NCI-H524 treated with DMSO at 0.1 percent for 48 hours (cell line): ENCODE results near the gene APH1B.

ENCODE experiments used
- DNase-seq: peaks from one replicate; lab custom pipeline; 2025; lab: John Stamatoyannopoulos, UW

The APH1B gene

DNA sequence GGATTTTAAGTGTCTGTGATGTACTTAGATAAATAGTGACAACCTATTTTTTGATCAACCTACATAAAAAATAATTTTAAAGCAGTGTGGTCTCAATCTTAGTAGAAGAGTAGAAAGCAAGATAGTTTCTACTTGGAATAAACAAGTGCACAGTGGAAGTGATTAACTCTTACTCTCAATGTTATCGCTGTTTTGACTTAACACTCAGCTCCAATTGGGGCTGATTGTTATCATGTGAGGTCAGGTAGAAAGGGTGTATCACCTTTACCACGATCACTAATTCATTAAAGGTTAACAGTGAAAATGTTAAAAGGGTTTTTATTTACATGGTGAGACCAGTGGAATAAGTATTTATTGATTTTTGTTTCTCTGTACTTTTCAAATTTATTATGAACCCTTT is 22.4 kb upstream of the APH1B start:
- DNase-seq: no peak

DNA sequence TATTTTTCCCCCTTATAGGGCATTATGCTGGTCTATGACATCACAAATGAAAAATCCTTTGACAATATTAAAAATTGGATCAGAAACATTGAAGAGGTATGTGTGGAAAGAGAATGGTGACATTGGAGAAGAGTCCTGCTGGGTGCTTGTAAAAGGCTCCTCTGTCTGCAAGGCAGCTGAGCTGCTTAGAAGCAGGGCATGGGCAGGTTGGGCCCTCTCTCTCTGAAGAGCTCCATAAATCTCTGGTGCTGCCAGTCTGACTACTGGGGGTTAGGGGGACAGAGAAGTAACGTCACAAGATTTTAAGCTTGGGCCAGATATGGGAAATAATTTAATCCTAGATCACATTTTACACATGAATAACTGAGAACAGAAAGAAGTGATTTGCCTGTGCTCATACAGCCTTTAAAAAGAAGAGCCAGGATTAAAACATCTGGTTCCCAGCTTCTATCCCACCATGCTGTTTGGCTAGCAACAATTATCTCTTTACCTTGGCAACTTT is 21.9 kb upstream of the APH1B start:
- DNase-seq: no peak

DNA sequence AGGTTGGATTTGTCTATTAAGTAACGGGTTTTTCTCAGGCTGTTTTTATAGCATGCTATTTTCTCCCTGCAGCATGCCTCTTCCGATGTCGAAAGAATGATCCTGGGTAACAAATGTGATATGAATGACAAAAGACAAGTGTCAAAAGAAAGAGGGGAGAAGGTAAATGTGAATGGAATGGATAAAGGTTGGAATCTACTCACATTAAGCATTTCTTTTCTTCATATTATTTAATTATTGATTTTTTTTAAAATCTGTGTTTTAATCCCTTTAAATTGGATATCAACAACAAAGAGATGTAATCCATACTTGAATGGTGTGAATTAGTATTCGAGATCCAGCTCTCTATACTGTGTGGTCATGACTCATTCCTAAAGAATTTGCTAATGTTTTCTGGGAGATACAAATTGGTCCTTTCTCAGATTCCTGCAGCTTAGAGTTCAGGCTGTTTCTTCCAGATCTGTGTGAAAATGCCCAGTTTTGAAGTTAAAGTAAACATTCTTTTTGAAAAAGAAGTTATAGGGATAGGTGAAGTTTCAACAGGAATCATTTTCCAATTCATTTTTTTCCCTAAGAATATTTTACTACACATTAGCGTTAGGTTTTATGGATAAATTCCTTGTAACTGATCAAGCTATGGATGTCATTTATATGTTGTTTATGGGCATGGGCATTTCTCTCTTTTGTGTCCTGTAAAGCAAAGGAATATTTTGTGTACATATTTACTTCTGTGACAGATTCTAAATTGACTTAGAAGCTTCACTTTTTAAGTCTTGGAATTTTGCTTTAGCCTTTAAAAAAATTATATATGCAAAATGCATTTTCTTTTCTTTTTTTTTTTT is 20.8 kb upstream of the APH1B start:
- DNase-seq: no peak

DNA sequence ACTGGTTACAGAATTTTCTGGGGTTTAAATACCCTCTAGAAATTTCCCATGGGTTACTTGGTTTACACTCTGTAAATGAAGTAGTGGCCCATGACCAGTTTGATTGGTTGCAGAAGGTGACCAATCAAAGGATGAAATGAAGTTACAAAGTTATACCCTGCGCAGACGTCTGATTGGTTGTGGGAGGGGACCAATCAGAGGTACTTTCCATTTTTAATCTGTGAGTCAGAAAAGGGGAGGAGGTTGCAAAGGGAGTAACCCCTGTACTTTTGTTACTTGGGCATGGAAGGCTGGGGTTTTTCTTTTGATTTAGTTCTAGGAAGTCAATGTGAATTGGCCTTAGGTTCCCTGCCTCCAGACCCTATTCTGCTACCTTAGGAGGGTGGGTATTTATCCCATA is 18.7 kb upstream of the APH1B start:
- DNase-seq: no peak

DNA sequence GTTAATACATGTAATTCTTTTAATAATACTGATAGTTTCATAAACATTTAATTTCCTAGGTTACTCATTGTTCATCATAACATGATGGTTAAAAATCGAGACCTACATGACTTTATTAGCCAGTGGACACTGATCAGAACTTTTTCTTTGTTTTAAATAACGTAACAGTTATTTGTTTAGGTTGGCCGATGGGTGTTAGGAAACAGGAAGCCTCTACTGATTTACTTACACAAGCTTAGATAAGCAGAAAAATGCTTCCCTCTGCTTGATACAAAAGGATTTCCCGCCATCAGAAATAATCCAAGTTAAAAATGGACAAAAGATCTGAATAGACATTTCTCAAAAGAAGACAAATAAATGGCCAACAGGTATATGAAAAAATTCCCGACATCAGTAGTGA is 16.6 kb upstream of the APH1B start:
- DNase-seq: no peak

DNA sequence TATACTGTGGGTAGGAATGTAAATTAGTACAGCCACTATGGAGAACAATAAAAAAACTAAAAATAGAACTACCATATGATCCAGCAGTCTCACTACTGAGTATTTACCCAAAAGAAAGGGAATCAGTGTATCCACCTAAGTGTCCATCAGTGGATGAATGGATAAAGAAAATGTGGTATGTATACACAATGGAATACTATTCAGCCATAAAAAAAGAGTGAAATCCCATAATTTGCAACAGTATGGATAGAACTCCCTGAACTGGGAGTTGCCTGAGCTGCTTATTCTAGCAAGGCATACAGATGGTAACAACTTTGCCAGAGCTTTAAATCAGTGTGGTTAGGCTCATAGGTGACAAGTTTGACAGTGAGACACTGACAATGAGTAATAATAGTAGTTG is 16.1 kb upstream of the APH1B start:
- DNase-seq: no peak

DNA sequence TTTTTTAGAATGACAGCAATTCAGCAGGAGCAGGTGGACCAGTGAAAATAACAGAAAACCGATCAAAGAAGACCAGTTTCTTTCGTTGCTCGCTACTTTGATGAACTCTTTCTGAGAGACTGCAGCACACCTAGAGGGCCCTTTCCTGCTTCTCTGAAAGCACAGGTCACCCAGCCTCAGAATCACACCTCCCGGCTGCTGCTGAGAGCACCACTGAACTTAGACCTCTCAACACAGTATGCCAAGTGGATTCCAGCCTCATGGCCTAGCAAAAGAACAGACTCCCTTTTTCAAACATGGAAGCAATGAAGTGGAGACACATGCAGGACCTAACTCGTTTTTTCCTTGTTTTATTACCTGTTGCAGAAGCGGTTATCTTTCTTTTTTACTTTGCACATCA is 13.9 kb upstream of the APH1B start:
- DNase-seq: no peak

DNA sequence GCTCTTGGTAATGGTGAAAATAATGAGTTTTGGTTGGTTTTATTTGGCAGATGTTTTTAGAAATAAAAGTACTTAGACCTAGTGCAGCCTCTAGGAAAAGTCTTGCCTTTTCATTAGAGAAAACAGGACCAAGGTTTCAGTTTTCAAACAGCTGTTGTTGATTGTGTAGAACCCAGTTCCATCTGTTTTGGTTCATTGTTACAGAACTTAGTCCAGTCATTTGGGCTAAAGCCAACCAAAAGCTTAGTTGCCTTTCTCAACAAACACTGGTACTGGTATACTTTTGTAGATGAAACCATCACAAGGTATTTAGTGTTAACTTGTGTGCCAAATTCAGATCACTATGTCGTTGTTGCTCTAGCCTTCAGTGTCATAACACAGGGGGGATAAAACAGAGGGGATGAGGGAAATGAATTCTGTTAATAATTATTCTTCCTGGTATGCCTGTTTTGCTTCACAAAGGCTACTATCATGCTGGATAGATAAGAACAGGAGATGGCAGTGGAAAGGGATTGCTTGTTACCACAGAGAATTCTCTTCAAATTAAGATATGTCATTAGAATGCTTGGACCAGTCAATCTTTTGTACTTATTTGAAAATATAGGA is 12.6 kb upstream of the APH1B start:
- DNase-seq: peak; percentile 91

DNA sequence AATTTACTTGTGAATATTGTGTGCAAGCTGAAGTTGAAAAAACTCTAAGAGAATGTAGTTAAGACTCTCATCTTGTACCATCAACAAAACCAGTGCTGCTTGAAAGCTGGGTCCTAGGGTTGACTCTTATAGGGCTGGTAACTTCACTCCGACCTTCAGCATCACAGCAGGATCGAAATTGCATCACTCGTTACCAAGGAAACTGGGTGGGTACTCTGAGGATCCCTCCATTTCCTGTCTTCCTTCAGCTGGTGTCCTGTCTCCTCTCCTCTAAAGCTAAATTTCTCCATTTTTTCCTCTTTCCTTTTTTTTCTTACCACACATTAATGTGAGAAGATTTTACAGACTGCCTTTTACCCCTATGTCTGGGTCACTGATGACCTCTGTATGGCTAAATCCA is 3.0 kb upstream of the APH1B start:
- no peak for DNase-seq

DNA sequence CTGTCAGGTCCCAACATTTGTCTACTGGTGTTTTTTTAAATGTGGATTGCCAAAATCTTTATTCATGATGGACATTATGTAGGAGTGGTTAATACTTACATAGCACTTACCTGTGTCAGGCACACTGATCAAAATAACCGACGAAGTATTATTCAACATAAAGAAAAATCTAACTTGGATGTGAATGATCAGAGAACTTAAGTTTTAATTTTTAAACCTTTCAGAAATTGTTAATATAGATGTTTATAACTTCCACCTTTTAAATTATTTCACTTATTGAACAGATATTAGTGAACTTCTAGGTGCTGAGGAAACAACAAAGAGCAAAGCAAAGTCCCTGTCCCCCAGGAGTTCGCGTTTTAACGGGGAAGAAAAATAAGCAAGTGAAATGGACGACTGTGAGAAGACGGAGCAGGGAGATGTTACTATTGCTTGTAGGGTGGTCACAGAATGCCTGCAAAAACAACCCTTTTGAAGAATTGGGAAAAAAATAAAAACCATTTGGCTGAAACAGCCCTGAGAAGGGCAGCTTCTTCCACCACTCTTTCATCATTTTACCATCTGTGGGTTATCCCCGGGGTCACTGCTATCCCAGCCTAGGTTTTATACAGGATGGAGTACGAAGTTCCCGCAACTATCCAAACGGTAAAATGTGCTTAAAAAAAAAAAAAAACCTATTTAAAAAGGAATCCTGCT is 915 bp upstream of the APH1B start:
- no peak for DNase-seq

DNA sequence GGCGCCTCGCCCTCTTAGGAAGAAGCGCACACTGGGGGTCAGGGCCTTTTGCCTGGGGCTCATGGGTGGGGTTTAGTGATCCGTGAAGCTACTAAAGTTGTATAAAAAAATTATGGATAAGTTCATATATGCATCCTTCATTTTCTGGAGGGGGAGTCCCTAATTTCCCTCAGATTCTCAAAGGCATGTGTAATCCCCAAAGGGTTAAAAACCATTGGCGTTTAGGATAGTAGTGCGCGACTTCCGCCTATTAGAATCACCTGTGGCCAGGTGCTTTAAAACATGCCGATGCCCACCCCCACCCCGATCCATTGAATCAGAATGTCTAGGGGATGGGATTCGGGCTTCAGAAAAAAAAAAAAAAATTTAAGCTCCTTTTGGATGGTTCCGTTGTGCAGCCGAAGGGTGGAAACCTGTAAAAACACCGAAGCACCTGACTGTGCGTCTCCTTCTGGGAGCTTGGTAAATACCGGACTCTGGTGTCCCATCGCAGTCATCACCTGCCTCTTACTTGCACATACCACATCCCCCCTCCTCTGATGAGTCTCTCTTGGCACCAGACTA is 570 bp downstream of the APH1B start:
- no peak for DNase-seq

DNA sequence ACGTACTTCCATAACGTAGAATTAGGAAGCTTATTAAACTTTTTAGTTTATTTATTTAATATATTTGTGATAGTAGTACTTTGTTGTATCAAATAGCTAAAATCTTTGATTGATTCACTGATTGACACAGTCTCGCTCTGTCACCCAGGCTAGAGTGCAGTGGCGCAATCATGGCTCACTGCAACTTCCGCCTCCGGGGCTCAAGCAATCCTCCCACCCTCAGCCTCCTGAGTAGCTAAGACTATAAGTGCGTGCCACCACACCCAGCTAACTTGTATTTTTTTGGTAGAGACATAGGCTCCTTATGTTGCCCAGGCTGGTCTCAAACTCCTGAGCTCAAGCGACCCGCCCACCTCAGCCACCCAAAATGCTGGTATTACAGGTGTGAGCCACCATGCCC is 5.7 kb downstream of the APH1B start:
- no peak for DNase-seq

DNA sequence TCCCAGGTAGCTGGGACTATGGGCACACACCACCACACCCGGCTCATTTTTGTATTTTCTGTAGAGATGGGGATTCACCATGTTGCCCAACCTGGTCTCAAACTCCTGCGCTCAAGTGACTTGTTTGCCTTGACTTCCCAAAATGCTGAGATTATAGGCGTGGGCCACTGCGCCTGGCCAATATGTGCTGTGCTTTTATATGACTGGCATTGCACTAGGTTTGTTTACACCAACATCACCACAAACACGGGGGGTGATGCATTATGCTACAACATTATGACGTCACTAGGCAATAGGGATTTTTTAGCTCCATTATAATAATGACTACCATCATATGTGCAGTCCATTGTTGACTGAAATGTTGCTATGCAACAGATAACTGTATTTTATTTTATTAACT is 6.9 kb downstream of the APH1B start:
- DNase-seq: no peak

DNA sequence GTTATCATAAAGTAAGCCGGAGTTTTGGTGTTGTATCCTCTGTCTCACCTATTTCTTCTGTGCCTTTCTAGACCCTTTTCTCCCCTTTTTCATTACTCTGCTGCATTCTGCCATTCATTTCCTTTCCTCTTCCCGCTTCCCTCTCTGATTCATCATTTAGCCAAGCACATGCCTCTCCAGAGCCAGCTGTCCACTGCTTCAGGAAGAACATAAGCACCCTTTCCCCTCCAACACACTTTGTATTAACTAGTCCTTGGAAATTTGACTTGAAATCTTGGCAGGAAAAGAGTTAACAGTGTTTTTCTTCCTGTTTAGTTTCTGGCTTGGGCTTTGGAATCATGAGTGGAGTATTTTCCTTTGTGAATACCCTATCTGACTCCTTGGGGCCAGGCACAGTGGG is 9.7 kb downstream of the APH1B start:
- no peak for DNase-seq

DNA sequence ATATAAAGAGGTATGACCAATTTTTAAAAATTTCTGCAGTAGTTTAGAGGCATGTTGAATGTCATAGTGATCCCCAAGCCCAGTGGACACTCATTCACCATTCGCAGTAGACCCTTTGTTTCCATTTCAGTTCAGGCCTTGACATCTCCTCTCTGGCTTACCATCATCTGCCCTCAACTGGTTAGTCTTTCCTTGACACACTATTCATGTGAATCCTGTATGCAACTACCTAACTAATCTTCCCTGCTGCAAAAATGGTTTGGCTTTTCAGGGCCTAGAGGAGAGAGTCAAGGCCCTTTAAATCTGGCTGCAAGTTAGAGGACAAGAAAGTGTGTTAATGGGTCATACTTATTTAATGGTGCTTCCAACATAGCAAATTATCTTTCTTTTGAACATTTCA is 10.9 kb downstream of the APH1B start:
- no peak for DNase-seq

DNA sequence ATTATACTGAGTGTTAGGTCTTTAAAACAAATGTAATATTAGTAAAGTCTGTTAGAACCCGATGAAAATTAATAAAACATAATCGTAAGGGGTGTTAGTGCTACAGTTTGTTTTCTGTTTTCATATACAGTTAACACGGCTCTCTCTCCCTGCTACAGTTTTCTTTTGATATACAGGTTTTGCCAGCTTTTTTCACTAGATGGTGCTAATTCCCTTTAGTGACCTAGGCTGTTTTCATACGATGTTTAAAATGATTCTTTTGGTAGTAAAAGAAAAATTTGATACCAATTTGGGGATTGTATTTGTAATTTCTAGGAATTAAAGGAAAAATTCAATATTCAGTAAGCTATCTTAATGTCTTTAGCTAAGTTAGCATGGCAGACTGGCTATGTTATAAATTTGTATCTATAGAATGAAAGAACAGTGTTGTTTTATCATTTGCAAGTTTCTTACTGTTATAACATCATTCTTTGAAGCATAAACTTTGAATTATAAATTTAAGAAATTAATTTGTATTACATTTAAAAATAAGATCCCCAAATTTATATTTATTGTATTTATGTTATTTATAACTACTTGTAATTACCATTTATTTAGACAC is 11.5 kb downstream of the APH1B start:
- peak; percentile 29 for DNase-seq

DNA sequence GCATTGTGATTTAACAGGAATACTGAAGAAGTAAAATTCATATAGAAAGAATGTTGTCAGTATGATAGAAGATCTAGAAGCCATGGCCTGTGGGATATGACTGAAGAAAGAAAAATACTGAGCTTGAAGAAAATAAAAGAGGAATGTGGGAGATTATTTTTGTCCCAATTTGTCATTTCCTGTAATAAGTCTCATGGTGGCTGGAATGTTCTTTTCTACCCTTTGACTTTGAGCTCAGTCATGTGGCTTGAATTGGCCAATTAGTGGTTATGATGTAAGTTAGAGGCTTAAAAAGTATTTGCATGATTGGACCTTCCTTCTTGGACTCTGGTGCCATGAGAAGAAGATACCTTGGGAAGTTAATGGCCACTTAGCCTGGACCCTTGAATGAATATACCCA is 14.1 kb downstream of the APH1B start:
- no peak for DNase-seq

DNA sequence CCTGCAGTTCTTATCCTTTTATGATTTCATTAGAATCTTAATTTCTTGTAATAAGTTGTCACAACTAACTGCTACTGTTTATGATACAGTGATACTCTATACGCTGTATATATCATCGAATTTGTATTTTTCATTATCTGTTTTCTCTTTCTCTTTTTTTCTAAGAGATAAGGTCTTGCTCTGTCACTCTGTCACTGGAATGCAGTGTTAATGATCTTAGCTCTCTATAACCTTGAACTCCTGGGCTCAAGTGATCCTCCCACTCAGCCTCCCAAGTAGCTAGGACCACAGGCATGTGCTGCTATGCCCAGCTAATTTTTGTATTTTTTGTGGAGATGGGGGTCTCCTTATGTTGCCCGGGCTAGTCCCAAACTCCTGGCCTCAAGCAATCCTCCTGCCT is 14.8 kb downstream of the APH1B start:
- no peak for DNase-seq

DNA sequence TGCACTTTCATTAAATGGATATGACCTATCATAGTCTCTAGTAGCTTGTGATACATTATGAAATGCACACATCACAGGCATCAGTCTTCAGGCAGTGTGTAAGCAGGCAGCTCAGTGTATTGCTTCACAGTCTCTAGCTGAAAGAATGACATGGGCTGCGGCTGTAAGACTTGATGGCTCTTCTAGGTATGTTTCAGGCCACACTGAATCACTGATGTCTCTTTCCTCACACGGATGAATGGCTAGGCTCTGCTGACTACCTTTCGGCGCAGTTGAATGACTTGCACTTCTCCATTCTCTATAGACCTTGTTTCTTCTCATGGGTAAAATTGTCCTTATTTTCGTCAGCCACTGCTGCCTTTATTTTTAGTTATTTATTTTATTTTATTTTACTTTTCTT is 15.4 kb downstream of the APH1B start:
- no peak for DNase-seq

DNA sequence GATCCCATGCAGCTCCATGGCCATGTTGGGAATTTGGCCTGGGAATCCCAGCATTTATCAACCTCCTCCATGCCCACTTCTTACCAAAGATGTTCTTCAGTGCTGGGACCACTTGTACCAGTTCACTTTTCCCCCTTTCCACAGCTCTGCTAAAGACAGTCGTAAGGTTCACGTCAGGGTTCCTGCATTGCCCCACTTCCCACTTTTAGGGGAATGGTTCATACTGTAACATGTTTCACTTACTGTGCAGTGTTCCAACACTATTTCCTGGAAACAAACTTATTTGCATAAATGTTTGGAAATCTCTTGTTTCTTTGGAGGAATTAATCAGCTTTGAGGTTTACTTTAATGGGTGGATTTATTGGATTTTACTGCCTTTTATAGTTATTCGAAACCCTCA is 17.0 kb downstream of the APH1B start:
- DNase-seq: no peak

DNA sequence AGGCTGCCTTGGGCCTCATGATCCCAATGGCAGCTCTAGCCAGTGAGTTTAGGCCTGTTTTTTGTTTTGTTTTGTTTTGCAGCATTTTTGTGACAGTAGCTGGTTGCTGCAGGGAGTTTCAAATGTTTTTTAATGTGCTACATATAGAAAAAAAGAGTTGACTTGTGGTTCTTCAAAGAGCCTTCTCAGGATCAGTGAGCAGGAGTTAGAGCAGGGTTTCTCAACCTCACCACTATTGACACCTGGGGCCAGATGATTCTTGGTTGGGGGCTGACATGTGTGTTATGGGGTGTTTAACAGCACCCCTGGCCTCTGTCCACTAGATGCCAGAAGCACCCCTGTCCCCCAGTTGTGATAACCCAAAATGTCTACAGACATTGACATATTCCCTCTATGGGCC is 17.9 kb downstream of the APH1B start:
- no peak for DNase-seq

DNA sequence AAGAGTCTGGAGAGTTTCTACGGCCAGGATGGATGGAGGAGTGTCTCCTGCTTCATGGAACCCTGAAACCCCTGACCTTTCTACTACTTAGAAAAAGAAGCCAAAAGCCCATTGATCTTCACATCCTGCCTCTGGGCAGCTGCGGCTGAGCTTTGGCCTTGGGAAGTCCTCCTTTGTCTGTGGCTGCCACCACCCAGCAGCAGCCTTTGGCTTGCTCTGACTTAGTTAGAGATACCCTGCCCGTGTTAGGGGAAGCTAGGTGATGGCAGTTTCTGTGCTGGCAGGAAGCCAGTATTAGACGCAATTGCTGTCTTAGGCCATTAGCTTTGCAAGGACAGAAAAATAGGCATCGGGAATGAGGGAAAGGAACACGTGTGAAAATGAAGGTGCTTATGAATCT is 18.8 kb downstream of the APH1B start:
- DNase-seq: no peak
